Putamen (tissue), 1 donor: ENCODE measurements around the gene USP48.

Source experiments
- DNase-seq: peaks from one replicate; pipeline ENCODE4 v3.0.0-alpha.2; 2016; ENCODE audit warnings: low spot score

USP48 gene

DNA sequence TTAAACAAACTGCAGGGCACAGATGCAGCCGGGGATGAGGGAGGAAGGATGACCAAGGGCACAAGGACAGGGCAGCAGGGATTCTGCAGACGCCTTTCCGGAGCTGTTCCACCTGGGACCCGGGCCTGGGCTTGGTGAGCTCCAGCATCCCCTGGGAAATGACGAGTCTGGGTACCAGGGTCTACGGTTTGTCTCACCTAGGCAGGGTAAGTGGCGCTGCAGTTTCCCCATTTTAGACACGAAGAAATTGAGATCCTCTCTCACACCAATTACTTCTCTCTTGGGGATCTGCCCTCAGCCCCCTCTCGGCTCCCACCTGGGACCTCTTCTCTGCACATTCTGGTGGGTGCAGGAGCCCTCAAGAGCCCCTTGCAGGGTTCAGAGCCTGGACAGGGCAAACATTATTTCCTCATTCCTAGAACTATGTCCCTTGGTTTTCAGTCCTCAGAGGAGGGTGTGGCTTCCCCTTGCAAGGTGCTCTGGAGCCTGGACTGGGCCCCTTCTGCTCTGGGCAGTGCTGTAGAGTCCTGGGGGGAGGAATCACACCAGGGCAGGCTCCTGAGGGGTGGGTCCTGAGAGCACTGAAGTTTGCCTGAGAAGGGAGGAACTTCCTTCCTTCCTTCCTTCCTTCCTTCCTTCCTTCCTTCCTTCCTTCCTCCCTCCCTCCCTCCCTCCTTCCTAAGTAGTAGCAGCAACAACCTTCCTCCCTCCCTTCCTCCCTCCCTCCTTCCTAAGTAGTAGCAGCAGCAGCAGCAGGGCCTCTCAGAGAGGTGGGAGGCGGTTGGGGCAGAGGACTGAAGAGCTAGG lies 129.8 kb downstream of the USP48 start:
- DNase-seq, result no peak

DNA sequence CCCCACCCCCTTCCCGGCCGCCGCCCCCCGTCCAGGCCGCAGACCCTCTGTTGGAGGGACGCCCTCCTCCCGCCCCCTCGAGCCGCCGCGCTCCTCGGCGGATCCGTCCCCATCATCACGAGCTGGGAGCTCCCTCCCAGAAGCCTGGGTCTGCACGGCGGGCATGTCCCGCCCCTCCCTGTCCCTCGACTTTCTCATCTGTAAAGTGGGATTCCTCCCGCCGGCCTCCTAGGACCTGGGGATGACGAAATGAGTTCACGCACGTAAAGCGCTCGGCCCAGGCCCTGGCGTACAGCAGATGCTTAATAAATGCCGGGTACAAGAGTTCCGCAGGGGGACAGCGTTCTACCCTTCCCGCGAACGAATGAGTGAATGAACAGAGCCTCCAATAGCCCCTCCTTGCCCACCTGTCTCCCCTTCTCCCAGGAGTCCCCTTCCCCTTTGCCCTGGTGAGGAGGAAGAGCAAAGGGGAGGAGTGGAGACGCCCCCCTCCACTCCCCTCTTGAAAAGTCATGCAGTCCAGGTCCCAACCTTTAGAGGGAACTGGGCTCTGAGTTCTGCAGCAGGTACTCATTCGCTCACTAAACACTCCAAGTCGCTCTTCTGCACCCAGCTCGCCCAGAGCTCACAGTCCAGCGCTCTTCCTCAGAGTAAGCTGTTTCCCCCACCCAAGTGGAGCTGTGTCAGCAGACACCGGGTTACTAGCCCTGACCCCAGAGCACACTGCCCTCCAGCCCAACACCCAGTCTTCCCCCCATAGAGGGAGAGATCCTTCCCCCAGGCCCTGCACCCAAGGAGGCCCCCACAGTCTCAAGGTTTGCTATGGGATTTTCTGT lies 130.6 kb downstream of the USP48 start:
- DNase-seq, result no peak

DNA sequence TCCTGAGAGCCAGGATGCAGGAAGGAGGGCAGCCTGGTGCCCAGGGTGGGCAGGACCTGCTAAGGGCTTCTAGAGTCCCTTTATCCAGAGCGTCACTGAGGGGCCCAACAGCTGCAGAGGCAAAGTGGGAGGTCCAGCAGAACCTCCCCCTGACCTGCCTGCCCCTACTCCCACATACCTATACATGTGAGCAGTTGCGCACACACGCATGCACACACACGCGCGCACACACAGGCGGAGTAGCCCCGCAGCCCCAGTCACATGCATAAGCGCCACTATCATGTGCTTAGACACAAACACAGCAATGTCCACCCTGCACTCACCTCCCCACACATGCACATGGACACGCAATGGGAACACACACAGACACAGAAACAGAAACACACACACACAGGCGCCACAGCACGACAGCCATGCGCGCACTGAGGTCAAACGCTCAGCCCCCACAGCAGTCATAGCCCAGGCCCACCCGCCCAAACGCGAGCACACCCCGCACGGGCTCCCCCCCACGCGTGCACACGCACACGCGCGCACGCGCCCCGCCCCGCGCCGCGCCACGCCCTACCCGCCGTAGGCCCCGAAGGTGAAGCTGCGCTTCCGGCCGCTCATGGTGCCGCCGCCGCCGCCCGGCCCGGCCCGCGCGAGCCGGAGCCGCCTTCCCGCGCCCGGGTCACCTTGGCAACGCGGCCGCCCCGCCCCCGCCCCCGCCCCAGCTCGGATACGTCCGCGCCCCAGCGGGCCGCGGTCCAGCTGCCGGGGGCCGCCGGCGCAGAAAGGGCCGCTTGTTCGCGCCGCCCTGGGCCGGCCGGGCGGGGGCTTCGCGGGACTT lies 131.5 kb downstream of the USP48 start:
- no peak for DNase-seq

DNA sequence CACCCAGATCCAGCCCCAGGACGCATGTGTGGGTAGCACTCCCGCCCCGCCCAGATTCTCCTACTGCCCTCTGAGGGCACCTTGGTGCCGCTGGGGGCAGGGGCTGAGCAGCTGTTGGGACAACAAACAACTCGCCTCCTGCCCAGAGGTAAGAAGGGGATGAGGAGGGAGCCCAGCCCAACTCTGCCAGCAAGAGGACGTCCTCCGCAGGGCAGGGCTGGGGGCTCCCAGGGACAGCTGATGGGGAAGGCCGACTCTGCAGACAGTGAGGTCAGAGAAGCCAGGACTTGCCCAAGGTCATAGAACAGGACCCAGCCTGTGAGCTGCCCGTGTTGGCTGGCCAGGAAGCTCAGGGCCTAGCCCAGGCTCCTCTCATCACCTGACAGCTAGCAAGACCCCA lies 132.5 kb downstream of the USP48 start:
- no peak for DNase-seq

DNA sequence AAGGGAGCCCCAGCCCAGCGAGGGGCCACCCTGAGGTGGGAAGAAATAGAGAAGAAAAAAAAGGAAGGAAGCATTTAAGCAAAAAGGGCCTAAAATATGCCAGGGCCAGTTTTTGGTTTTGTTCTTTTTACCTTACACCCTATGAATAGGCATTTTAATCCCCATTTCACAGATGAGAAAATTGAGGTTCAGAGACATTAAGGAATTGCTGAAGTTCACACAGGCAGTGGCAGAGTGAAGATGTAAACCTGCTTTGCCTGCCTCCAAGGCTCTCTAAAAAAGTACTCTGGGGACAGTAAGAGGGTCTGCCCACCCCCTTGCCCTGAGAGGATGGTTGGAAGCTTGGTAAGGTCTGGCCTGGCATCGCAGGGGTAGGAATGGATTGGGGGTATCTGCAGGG lies 133.6 kb downstream of the USP48 start:
- DNase-seq, result no peak

DNA sequence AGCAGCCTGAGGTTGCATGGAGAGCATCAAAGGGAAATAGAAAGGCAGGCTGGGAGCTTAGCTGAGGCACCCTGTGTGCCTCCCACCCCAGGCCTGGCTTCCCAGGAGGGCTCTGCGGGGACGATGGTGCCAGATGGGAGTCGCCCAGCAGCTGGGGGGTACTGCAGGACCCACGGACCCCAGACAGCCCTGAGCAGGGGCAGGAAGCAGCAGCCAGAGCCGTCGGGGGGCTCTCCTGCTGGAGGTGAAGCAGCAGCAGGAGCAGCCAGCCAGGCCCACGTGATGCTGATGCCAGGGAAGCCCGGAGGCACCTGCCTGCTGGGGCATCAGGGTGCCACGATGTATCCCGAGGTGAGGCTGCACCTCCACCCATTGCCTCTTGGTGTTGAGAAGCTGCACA lies 134.2 kb downstream of the USP48 start:
- no peak for DNase-seq

DNA sequence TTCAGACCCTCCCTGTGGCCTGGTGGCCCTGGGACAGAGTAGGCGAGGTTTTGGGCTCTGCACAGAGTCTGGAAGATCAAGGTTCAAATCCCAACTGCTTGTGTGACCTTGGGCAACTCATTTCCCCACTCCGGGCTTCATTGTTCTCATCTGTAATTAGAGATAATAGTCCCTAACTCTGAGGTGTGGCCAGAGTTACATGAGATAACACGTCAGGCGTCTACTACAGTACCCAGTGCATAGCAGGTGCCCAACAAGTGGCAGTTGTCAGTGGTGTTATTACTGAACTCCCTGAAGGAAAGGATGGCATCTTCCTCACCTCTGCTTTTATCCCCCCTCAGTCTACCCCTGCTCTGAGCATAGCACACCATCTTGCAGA lies 134.6 kb downstream of the USP48 start:
- no peak for DNase-seq

DNA sequence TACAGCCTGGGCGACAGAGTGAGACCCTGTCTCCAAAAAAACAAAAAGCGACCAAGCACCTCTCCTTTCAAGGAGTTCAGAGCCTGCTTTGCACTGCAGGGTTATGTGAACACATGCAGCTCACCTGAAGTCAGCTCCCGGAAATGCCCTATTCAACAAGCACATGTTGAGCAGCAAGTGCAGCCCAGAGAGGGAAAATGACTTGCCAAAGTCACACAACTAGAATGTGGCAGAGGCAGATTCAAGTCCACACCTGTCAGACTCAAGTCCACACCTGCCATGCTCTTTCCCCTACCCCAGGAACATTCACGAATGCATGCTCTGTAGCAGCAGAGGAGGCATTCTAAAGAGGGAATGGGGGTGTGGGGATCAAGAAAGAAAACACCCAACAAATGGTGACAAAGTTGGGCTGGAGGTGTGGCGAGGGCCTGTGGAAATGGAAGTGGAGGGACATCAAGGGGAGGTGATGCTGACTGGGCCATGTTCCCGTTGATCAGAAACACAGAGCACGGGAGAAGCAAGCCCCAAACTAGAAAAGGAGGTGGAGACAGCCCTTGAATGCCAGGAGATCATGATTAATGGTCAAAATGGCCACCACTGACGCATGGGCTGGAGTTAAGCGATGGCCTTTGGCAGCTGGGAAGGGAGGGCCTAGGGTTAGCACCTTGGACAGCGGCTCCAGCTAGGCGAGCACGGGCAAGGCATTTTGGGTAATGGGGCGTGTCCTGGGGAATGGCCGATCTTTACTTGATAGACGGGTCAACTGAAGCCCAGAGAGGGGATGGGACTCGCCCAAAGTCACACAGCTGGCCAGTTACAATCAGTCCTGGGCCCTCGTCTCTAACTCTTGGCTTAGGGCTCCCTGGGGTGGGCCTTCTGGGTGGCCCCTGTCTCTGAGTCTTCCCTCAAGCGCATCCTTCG lies 135.3 kb downstream of the USP48 start:
- no peak for DNase-seq

DNA sequence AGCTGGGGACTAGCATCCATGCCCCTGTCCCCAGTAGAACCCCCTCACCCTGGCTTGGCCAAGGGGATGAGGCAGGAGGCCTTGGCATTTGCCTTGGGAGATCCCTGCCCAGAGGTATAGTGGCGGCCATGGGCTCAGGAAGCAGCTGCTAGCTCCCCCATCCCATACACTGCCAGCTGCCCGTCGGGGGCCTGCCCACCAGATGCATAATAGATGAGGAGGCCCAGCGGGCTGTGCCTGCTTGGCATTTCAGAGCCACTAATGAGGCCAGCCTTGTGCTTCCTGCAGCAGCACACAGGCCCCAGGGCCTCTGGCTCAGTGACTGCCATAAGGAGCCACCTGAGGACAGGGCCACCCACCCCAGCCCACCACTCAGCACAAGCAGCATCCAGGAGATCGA lies 137.4 kb downstream of the USP48 start:
- no peak for DNase-seq

DNA sequence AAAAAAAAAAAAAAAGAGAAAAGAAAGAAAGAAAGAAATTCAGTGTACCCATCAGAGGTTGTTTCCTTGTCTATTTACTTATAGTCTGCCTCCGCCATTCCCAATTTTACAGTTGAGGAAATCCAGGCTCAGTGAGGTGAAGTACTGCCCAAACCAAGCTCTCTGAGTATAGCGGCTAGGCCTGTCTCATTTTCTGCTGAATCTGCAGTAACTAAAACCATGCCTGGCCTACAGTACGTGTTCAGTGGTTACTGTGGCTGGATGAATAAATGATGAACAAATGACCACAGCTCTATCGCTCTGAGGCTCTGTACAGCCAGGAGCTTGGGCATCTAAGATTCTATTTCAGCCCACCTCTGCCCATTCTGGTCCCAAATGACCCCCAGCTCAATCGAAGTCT lies 138.0 kb downstream of the USP48 start:
- DNase-seq, result no peak

DNA sequence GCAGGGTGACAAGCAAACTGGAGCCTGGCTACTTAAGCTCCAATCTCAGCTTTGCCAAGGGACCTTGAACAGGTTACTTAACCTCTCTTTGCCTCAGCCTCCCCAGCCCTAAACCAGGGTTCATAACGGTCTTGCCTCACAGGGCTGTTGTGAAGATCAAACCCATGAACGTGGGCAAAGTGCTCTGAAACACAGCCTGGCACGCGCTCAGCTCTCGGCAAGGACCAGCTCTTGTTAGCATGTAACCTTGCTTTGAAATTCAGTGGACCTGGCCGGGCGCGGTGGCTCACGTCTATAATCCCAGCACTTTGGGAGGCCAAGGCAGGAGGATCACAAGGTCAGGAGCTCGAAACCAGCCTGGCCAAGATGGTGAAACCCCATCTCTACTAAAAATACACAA lies 138.6 kb downstream of the USP48 start:
- DNase-seq, result no peak

DNA sequence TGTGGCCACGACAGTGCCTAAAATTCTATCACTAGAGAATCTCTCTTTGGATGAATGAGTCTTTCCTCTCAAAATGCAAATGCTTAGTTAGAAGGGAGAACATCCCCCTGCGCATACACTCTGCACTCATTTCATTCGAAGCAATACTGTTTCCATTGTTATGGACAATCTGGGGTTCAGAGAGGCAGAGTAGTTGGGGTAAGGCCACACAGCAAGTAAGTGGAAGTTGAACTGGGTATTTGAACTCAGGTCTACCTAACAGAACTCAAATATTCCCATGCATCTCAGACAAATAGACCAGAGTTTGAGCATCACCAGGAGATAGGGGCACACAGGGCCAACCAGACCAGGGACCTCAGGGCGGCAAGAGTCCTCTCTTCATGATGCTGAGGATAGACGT lies 139.3 kb downstream of the USP48 start:
- no peak for DNase-seq

DNA sequence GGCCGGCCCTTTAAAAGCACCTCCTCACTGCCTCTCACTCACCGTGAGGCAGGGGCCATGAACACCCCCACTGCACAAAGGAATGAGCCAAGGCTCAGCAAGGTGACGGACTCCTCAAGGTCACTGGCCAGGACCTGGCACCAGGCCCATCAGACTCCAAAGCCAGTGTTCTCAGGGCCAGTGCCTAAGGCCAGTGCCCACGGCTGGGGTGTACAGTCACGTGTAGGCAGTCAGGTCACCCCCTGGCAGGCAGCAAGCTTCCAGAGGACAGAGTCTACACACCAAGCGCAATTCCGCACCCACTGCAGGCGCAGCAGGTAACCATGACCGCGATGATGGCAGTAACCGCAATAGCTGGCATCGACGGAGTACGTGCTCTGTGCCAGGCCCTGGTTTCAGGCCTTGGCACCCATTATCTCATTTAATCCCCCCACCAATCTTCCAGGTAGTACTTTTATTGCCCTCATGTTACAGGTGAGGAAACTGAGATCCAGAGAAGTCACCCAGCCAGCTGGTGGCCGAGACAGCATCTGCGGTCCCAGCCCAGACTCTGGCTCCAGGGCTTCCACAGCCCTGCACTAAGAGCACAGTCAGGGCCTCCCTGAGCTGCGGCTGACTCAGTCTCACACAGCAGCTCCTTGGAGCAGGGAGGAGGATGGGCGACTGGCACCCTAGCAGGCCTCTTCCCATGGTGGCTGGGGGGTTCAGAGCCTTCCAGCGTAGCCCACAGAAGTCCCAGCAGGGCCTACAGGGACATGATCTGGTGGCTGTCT lies 140.8 kb downstream of the USP48 start:
- DNase-seq, result no peak

DNA sequence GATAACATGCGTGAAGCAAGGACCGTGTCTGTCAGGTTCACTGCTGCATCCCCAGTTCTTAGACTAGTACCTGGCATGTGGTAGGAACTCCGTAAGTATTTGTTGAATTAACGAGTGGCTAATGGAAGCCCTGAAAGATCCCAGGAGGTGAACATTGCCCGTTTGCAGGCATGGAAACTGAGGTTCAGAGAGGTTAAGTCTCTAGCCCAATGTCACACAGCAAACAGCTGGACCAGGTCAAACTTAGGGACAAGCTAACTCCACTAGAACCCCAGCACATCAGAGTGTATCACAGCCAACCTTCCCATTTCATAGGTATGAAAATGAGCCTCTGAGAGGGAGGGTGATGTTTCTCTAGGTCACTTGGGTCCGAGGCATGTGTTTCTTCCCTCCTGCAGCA lies 141.4 kb downstream of the USP48 start:
- DNase-seq, result no peak

DNA sequence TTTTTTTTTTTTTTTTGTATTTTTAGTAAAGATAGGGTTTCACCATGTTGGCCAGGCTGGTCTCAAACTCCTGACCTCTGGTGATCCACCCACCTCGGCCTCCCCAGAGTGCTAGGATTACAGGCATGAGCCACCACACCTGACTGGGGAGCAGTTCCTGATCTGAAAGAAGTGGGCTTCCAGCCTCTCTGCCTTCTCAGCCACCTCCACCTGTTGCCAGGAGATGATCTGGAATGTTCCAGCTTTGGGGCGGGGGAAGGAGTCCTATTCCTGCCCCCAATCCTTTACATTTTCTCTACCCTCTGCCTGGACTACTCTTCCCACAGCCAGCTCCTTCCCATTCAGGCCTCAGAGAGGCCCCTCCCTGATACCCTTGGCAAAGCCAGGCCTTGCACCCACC lies 141.9 kb downstream of the USP48 start:
- no peak for DNase-seq

DNA sequence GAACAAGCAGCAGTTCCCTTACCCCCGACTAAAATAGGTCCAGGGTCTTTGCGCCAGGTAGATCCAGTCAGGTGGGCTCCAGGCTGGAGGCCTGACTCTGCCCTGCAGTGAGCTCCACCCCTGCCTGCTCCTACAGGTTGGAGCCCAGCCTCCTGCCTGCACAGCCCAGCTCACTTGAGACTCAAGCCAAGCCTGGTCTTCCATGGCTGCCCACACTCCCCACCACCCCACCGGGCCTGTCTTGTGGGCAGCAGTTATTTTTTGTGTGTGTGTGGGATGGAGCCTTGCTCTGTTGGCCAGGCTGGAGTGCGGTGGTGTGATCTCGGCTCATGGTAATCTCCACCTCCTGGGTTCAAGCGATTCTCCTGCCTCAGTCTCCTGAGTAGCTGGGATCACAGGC lies 142.3 kb downstream of the USP48 start:
- no peak for DNase-seq

DNA sequence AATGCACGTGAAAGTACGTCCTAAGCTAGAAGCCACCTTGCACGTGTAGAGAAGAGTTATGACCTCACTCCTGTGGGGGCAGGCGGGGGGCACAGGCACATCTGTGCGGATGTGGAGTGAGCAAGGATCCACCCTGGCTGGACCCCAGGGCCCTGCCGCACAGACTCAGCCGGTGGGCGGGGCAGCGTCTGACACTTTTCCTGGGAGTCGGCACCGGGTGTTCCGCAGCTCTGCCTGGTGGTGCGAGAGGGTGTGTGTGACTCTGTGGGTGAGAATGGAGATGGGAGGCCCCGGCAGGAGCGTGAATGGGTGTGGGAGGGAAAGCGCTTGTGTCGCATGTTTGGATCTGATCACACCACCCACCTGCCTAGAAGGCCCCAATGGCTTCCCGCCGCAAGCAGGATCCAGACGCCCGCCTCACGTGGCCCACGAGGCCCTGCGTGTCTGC lies 143.3 kb downstream of the USP48 start:
- peak; percentile 81 for DNase-seq

DNA sequence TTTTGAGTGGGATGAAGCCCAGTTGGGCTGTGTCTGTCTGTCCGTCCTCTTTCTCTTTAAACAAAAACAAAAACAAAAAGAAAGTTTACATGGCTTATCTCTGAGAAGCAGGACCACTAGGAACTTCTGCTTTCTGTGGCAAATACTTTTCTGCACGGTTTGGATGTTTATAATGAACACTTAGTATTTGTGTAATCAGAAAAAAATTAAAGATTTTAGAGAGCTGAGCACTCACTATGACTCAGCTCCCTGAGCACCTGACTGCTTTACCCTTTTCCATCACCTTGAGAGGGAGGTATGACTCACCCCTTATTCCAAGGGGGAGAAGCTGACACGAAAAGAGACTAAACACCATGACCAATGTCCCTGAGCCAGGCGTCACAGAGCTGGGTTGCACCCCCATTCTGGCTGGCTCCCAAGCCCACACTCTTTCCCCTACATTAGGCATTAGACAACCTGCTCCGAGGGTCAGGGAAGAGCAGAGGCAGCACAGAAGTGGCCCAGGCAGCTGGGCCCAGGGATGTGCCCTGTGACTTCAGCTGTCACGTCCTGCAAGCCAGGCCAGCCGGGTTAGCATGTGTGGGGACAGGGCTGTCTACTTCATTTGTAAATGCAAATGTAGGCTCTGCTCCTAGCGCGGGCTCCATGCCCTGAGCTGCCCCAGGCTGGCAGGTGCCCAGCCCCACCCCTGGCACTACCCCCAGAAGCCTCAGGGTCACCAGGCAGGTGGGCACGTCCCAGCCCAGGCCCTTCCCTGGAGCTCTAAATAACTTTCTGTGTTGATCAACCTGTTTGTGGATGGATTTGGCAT lies 144.2 kb downstream of the USP48 start:
- peak; percentile 70 for DNase-seq

DNA sequence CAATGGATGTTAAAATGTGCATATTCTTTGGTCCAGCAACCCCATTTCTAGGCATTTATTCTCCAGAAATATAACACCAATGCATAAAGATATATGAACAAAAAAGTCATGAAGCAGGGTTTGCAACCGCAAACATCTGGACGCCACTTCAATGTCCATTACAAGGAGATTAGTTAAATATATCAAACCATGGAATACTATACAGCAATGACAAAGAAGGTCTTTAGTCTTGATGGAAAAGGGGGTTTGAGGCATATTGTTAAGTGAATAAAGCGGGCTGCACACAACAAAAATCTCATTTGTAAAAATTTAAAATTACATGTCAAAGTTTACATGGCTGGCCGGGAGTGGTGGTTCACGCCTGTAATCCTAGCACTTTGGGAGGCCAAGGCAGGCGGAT lies 145.4 kb downstream of the USP48 start:
- no peak for DNase-seq

DNA sequence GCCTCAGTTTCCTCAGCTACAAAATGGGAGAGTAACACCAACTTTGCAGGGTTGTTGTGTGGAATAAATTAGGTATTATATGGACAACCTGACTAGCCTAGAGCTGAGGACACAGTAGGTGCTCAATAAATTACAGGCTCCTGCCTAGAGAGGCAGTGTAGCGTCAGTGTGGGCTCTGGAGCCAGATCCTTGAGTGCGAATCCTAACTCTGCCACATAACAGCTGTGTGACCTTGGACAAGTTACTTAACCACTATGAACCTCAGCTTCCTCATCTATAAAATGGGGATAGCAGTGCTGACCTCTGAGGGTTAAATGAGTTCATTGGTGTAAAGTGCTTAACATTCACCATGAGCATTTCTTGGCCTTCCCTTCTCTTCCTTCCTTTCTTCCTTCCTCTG lies 146.9 kb downstream of the USP48 start:
- DNase-seq, result no peak
